GM19468 (cell line): ENCODE measurements around the gene TMEM8B.
"Not testable (repeated sequence)": the region's sequence is repeated elsewhere in the genome, so short reads cannot be mapped to it uniquely, and the experiment has no call there.

Experiments
- ATAC-seq: cut with Tn5 transposase; IDR thresholded peaks from one replicate; pipeline ENCODE4 v1.9.1; 2021; ENCODE audit warnings: mild to moderate bottlenecking, moderate library complexity, moderate number of reproducible peaks; ENCODE audit not compliant: unreplicated experiment; ENCODE audit errors: extremely low read depth

Gene TMEM8B

DNA sequence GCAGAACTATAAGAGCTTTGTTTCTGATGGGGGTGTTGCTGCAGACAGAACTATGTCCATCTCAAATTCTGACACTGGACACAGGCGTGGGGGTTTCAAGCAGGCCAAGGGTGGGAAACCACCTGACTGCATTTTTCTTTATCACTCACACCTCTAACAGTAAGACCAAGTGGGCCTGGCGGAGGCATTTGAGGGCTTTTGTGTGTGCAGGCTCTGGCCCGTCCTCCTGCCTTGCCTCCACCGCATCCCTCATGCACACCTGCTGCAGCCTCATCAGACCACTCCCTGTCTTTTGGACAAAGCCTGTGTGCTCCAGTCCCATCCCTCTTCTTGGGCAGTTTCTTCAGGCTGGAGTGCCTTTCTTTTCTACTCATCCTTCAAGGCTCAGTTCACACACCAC lies 33.3 kb downstream of the TMEM8B start:
- ATAC-seq = no peak

DNA sequence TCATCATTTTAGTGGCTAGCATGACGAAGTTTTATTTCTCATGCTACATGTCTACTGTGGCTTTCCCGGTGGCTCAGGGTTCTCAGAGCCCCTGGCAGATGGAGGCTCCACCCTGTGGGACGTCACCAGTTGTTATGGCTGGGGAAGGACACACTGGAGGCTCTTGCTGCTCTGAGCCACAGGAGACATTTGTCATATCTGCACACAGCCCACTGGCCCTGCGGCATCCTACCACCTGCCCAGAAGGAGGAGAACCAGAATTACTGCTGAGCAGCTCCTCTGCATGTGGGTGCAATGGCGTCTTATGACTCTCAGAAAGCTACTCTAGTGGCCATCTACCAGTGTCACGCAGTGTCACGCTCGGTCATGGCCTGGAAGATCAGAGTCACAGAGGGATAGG lies 34.6 kb downstream of the TMEM8B start:
- ATAC-seq = no peak

DNA sequence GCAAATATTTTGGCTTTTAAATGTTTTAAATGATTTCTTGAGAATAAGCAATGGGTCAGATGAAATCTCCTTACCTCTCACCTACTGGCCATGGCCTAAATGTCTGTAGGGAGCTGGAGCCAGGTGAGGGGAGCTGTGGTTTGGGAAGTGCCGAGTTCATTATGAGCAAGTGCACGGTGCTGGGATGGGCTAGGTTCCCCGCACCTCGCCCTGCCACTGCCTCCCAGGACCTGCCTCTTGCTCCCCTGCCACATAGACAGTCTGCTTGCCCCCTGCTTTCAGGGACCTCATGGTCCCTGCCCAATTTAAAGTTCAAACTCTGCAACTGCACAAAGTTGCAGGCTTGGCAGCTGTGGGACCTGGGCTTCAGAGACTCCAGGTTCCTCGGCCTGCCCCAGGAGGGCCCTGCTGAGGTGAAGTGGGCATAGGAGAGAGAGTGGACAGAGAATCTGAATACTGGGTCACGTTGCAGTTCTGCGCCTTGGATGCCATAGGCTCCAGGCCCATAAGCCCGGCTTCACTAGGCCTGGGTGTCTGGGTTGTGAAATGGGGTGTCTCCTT lies 35.7 kb downstream of the TMEM8B start:
- ATAC-seq = no peak

DNA sequence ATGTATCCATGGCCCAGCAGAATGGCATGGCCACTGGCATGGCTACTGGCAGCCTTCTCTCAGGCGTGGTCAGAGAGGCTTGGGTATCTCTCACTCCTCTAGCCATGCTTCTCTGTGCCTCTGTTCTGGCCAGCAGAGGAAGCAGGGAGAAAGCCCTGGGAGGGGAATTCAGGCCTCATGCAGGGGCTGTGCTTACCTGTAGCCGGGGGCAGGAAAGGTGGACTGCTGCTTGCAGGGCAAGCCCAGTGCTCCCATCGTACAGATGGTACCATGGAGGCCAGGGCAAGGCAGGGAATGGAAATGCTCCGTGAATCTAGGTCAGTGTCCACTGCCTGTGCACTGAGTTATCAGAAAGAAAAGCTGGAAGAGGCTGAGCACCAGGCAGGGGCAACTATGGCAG lies 38.5 kb downstream of the TMEM8B start:
- ATAC-seq = no peak

- ATAC-seq = no peak
Measured at GRCh38 chr9:35868933-35869332, 39.9 kb downstream of the TMEM8B start.

- ATAC-seq = no peak
Measured at GRCh38 chr9:35869621-35870216, 40.7 kb downstream of the TMEM8B start.

DNA sequence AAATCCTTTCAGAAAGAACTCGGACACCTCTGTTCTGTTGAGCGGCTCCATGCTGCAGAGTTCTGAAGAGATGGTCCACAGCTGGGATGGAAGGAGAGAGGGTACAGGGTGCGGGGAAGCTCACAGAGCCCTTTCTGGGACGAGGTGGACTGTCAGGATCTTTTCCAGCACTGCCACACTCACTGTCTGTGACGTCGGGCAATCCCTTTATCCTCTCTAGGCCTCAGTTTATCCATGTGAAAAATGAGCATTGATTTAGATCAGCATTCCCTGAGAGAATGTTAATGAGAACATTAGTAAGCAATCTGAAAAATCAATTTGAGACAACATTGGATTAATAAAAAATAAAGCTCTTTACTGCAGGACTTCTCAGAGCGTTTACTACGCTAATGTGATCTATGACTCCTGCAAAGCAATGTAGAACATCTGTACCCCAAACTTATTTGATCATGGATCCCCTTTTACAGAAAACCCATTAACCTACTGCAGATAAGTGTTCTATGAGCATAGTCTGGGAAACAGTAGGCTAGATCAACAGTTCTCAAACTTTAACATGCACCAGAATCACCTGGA lies 41.4 kb downstream of the TMEM8B start, which contains the start of gene OR13J1:
Gene OR13J1 (minus strand): TSS at position 51 of the 573 bp plus-strand sequence. CDS start 0 bp downstream, at position 51.
- ATAC-seq = no peak

DNA sequence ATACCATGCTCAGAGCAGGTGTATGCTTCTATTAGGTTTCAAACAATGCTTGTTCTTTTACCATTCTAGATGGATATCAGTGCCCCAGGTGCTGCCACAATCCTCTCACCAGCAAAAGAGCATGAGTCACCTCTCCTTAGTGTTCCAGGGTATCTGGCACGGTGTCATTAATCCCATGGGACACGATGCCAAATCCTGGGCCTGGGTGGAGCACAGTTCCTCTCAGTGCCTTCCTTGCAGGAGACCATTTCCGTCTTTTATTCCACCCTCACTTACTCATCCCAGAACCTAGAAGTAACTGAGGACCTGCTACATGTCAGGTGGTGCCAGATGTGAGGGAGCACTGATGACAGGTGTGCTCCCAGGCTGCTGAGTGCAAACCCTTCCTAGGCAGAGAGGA lies 42.5 kb downstream of the TMEM8B start:
- ATAC-seq = no peak

GRCh38 chr9:35872505-35872904 lies 43.5 kb downstream of the TMEM8B start:
- ATAC-seq = no peak

- no peak for ATAC-seq
Measured at GRCh38 chr9:35882263-35882848, 53.3 kb downstream of the TMEM8B start.

DNA sequence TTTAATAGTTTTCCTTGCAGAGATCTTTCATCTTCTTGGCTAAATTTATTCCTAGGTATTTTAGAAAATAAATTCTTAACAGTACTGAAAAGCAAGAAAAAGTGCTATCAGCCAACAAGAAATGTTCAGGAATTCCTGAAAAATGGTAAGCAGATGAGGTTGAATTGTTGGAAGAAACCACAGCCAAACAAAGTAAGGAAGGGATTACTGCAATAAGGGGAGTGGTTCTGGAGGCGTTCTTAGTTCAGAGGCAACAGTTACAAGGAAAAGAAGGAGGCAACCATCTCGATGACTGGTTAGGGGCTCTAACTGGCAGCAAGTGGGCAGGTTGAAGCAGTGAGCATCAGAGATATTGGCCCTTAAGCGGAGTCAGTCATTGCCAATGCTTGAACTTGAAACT lies 54.0 kb downstream of the TMEM8B start:
- no peak for ATAC-seq

GRCh38 chr9:35884908-35885307 lies 55.9 kb downstream of the TMEM8B start:
- not testable (repeated sequence) for ATAC-seq

GRCh38 chr9:35891646-35892045 lies 62.6 kb downstream of the TMEM8B start:
- ATAC-seq = no peak

DNA sequence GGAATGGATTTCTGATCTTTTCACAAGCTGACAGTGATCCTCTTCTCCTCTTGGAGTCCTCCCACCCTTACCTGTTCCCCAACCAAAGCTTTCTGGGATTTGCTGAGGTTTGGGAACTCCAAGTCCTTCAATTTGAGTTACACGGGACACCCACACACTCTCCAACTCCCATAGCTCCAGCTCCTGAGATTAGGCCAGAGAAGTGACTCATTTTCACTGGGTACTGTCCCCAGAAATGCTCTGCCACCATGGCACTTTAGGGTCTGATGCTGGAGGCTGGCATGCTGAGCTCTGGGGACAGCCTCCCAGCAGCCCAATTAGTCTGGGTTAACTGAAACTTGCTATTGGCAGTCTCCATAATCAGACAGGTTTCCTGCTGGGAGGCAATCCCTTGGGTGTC lies 63.0 kb downstream of the TMEM8B start:
- ATAC-seq = no peak

GRCh38 chr9:35896570-35896969 lies 67.5 kb downstream of the TMEM8B start:
- ATAC-seq = no peak

GRCh38 chr9:35897376-35898099 lies 68.5 kb downstream of the TMEM8B start:
- not testable (repeated sequence) for ATAC-seq

DNA sequence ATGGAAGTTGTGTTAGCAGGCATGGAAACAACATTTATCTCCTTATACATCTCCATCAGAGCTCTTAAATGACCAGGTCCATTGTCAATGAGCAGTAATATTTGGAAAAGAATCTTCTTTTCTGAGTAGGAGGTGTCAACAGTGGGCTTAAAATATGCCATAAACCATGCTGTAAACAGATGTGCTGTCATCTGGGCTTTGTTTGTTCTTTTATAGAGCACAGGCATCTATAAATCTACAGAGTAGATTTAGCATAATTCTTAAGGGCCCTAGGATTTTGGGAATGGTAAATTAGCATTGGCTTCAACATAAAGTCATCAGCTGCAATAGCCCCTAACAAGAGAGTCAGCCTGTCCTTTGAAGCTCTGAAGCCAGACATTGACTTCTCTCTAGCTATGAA lies 69.3 kb downstream of the TMEM8B start:
- ATAC-seq = no peak

GRCh38 chr9:35899021-35899420 lies 70.0 kb downstream of the TMEM8B start:
- no peak for ATAC-seq

- no peak for ATAC-seq
Measured at GRCh38 chr9:35903049-35903448, 74.0 kb downstream of the TMEM8B start.

DNA sequence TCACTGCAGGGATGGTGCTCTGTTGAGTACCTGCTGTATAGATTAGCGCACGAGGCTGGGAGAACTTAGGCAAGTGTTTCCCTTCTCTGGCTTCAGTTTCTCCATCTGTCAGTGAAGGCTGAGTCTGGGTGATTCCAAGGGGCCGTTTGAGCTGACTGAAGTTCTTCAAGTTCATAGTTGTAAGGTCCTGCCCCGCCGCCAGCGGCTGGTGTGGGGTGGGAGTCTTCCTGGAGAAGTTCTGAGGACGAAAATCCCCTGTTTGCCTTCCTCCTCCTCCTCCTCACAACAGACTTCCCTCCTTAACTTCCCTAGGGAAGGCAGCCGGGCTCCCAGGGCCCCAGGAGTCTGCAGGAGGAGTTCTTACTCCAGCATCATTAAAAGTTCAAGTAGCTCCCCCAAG lies 75.3 kb downstream of the TMEM8B start:
- ATAC-seq = no peak
